Loucy (cell line): ENCODE data around the gene RPTOR.

Source experiments
- H2AFZ ChIP-seq: fragments of 200-600 bp; sonication (generic); 2 replicates; pipeline ENCODE4 v1.6.0; 2016; ENCODE audit warnings: antibody characterized with exemption, mild to moderate bottlenecking, low read length, moderate library complexity
- H3F3A ChIP-seq: fragments of 200-600 bp; 2 replicates; pipeline ENCODE4 v1.6.0; 2016; ENCODE audit warnings: antibody characterized with exemption, low read depth, mild to moderate bottlenecking
- H3K27me3 ChIP-seq: fragments of 200-600 bp; sonication (generic); 2 replicates; pipeline ENCODE4 v1.6.1; 2014; ENCODE audit warnings: low read length, mild to moderate bottlenecking; ENCODE audit not compliant: insufficient read depth, poor library complexity, severe bottlenecking
- H3K36me3 ChIP-seq: fragments of 200-600 bp; sonication (generic); 2 replicates; pipeline ENCODE4 v1.6.1; 2016; ENCODE audit warnings: low read length; ENCODE audit not compliant: insufficient read depth
- H3K4me1 ChIP-seq: fragments of 200-600 bp; sonication (generic); 2 replicates; pipeline ENCODE4 v1.5.1; 2014; ENCODE audit warnings: low read length, mild to moderate bottlenecking; ENCODE audit not compliant: insufficient read depth, poor library complexity, severe bottlenecking
- H3K4me2 ChIP-seq: fragments of 200-600 bp; sonication (generic); 2 replicates; pipeline ENCODE4 v1.6.0; 2014; ENCODE audit warnings: antibody characterized with exemption, low read length, low read depth, mild to moderate bottlenecking; ENCODE audit not compliant: poor library complexity, severe bottlenecking
- H3K4me3 ChIP-seq: fragments of 200-600 bp; sonication (generic); 2 replicates; pipeline ENCODE4 v1.5.1; 2014; ENCODE audit warnings: low read length, mild to moderate bottlenecking, mixed read lengths; ENCODE audit not compliant: poor library complexity, severe bottlenecking
- H3K79me2 ChIP-seq: fragments of 200-600 bp; sonication (generic); 2 replicates; pipeline ENCODE4 v1.6.1; 2014; ENCODE audit warnings: low read length; ENCODE audit not compliant: insufficient read depth
- H3K9ac ChIP-seq: fragments of 200-600 bp; sonication (generic); 2 replicates; pipeline ENCODE4 v1.6.0; 2014; ENCODE audit warnings: mild to moderate bottlenecking, low read depth, low read length, moderate library complexity; ENCODE audit not compliant: poor library complexity, severe bottlenecking
- H3K9me2 ChIP-seq: fragments of 200-600 bp; sonication (generic); replicated peaks from 2 replicates; pipeline ENCODE4 v1.6.1; 2016; ENCODE audit warnings: low read depth, low read length, mixed read lengths
- H3K9me3 ChIP-seq: fragments of 200-600 bp; sonication (generic); 2 replicates; pipeline ENCODE4 v1.6.1; 2014; ENCODE audit warnings: mild to moderate bottlenecking, antibody characterized with exemption, low read length, low read depth; ENCODE audit not compliant: insufficient read depth
- H4K20me1 ChIP-seq: fragments of 200-600 bp; sonication (generic); 2 replicates; pipeline ENCODE4 v1.6.0; 2014; ENCODE audit warnings: antibody characterized with exemption, low read length, mild to moderate bottlenecking; ENCODE audit not compliant: insufficient read depth, poor library complexity, severe bottlenecking
- EZH2phosphoT487 ChIP-seq: fragments of 200-600 bp; IDR thresholded peaks from 2 replicates; pipeline ENCODE4 v1.6.1; 2018; ENCODE audit warnings: antibody characterized with exemption, mild to moderate bottlenecking, moderate library complexity, borderline replicate concordance
- TF ChIP-seq, protein P1 (sequence below): fragments of 200-600 bp; sonication (generic); conservative IDR thresholded peaks from 2 replicates; pipeline ENCODE4 v1.5.1; 2014; ENCODE audit warnings: mild to moderate bottlenecking, antibody characterized with exemption, low read length

RPTOR gene

DNA sequence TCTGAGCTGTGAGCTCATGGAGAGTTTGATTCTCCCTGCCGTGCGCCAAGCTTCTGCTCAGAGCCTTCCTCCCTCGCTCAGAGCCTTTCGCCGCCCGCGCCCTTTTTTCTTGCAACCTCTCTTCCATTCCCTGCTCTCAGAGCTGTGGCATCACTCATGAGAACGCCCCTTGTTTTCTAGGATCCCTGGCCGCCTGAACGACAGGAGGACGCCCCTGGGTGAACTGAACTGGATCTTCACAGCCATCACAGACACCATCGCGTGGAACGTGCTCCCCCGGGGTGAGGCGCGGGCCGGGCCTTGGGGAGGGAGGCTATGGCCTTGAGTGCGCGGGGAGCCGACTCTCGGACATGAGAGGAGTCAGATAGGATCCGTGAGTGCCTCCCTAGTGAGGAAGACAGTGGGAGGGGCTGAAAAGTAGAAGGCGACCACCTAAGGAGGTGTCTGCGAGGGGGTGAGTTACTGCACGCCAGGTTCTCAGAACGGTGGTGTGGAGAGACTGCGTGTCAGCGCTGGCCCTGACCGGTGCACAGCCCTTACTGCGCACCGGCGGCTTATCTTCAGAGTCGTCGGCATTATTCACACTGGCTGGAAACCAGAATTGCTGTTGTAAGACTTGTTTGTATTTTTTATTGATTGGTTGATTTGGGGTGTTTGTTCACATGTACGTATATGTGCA, 277.5 kb downstream of the RPTOR start:
- peaks cover 28% of the 10 kb centered on the region; the same call in 1 of the 2 replicates for H3K36me3 ChIP-seq
- TF ChIP-seq, protein P1, sequence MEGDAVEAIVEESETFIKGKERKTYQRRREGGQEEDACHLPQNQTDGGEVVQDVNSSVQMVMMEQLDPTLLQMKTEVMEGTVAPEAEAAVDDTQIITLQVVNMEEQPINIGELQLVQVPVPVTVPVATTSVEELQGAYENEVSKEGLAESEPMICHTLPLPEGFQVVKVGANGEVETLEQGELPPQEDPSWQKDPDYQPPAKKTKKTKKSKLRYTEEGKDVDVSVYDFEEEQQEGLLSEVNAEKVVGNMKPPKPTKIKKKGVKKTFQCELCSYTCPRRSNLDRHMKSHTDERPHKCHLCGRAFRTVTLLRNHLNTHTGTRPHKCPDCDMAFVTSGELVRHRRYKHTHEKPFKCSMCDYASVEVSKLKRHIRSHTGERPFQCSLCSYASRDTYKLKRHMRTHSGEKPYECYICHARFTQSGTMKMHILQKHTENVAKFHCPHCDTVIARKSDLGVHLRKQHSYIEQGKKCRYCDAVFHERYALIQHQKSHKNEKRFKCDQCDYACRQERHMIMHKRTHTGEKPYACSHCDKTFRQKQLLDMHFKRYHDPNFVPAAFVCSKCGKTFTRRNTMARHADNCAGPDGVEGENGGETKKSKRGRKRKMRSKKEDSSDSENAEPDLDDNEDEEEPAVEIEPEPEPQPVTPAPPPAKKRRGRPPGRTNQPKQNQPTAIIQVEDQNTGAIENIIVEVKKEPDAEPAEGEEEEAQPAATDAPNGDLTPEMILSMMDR, result no peak
- TF ChIP-seq EZH2phosphoT487, result no peak

DNA sequence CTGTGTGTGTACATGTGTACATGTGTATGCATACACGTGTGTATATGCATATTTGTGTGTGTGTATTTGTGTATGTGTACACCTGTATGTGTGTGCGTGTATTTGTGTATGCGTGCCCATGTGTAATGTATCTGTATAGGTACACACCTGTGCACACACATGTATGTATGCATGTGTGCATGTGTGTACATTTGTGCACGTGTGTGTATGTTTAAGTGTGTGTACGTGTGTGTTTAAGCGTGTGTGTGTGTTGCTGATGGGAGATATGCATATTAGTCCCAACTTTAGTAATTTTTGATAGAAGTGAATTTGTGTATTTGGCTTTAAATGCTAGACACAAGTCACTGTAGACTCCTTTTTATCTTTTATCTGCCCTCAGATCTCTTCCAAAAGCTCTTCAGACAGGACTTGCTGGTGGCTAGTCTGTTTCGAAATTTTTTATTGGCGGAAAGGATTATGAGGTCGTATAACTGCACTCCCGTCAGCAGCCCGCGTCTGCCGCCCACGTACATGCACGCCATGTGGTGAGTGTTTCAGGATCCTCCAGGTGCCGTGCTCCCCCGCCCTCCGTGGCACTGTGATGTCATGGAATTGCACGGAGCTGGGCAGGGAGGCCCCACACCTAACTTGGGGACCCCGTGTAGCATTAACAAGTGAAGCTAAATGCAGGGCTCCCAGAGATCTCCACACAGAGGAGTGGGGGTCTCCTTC, 278.2 kb downstream of the RPTOR start:
- no peak for TF ChIP-seq EZH2phosphoT487
- TF ChIP-seq, protein P1, result no peak
- H3K9ac ChIP-seq, result no peak overlapping the region
- no peaks in the 10 kb centered on the region for H4K20me1 ChIP-seq

More for the DNA sequence above, 277.5 kb downstream of the RPTOR start:
- Histone ChIP-seq H3K4me1 (peaks cover 8% of the 10 kb centered on the region), H3K4me2 (no peak overlapping the region), H2AFZ (no peak overlapping the region), H4K20me1 (no peaks in the 10 kb centered on the region), H3K9ac (no peak overlapping the region), H3K9me2 (no peaks in the 10 kb centered on the region), H3K4me3 (no peak overlapping the region), H3K27me3 (no peaks in the 10 kb centered on the region), H3F3A (no peaks in the 10 kb centered on the region), H3K79me2 (no peaks in the 10 kb centered on the region), H3K9me3 (no peaks in the 10 kb centered on the region)

DNA sequence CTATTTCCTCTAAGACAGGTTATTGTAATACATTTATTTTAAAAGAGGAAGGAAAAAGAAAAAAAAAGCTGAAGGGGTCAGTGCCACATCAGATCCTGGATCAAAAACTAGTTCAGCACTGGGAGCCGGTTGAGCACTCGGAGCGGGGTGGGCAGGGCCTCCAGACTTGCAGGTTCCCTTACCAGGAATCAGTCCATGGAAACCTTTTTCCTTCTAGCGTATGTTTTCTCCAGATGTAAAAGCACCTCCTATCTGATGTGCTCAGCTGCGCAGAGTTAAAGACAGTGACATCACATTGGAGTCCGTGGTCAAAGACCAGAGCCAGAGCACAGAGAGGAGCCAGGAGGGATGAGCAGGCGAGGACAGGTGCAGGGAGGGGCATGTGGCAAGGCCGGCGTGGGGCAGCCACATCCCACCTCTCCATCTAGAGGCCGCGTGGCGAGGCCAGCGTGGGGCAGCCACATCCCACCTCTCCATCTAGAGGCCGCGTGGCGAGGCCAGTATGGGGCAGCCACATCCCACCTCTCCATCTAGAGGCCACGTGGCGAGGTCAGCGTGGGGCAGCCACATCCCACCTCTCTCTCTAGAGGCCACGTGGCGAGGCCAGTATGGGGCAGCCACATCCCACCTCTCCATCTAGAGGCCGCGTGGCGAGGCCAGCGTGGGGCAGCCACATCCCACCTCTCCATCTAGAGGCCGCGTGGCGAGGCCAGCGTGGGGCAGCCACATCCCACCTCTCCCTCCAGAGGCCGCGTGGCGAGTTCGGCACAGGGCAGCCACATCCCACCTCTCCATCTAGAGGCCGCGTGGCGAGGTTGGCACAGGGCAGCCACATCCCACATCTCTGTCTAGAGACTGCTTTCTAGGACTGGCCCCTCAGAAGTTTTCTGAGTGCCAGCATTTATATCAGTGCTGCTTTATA, 280.2 kb downstream of the RPTOR start:
- H3K9me2 ChIP-seq, result no peaks in the 10 kb centered on the region
- H3K27me3 ChIP-seq, result no peaks in the 10 kb centered on the region
- H4K20me1 ChIP-seq, result no peaks in the 10 kb centered on the region
- H3K79me2 ChIP-seq, result no peaks in the 10 kb centered on the region
- TF ChIP-seq, protein P1, result no peak
- TF ChIP-seq EZH2phosphoT487, result no peak
- no peaks in the 10 kb centered on the region for H3K9me3 ChIP-seq
- no peaks in the 10 kb centered on the region for H3F3A ChIP-seq
- H2AFZ ChIP-seq, result no peak overlapping the region
- H3K36me3 ChIP-seq, result peaks cover 34% of the 10 kb centered on the region; the same call in 1 of the 2 replicates
- H3K9ac ChIP-seq, result no peak overlapping the region
- H3K4me1 ChIP-seq, result peaks cover 8% of the 10 kb centered on the region
- no peak overlapping the region for H3K4me2 ChIP-seq
- no peak overlapping the region for H3K4me3 ChIP-seq

More for the DNA sequence above, 278.2 kb downstream of the RPTOR start:
- Histone ChIP-seq H3K9me2 (no peaks in the 10 kb centered on the region), H2AFZ (no peak overlapping the region), H3K4me1 (peaks cover 15% of the 10 kb centered on the region), H3K4me2 (no peak overlapping the region), H3K9me3 (no peaks in the 10 kb centered on the region), H3F3A (no peaks in the 10 kb centered on the region), H3K27me3 (no peaks in the 10 kb centered on the region), H3K36me3 (peaks cover 34% of the 10 kb centered on the region; the same call in 1 of the 2 replicates), H3K79me2 (no peaks in the 10 kb centered on the region), H3K4me3 (no peak overlapping the region)
